ENCODE data around the gene KIT. TPM values are rescaled to one million over a fixed set of nuclear protein-coding genes. Genes with fewer than 3 reads are reported as not detected.

Gene KIT
- polyA plus RNA-seq, 12 donors: 6.5 to 21.0 (median 9.3) TPM; not detected in 1

- no peak for DNase-seq
These were observed 2.2 kb downstream of the KIT start for GRCh38 chr4:54659749-54660535.

GRCh38 chr4:54660591-54660990, 2.8 kb downstream of the KIT start:
- no peak for DNase-seq

GRCh38 chr4:54661169-54661568, 3.4 kb downstream of the KIT start:
- DNase-seq: no peak

GRCh38 chr4:54661686-54662085, 3.9 kb downstream of the KIT start:
- no peak for DNase-seq

GRCh38 chr4:54662123-54662522, 4.4 kb downstream of the KIT start:
- DNase-seq: no peak

GRCh38 chr4:54662901-54663585, 5.3 kb downstream of the KIT start:
- no peak for DNase-seq

GRCh38 chr4:54664400-54664799, 6.6 kb downstream of the KIT start:
- no peak for DNase-seq

GRCh38 chr4:54668014-54668611, 10.4 kb downstream of the KIT start:
- no peak for DNase-seq

GRCh38 chr4:54669831-54670230, 12.1 kb downstream of the KIT start:
- DNase-seq: no peak

GRCh38 chr4:54675721-54676461, 18.1 kb downstream of the KIT start:
- no peak for DNase-seq

- DNase-seq: no peak
These were observed 18.9 kb downstream of the KIT start for GRCh38 chr4:54676658-54677057.

GRCh38 chr4:54677416-54677815, 19.7 kb downstream of the KIT start:
- no peak for DNase-seq

GRCh38 chr4:54677853-54678650, 20.3 kb downstream of the KIT start:
- no peak for DNase-seq

- no peak for DNase-seq
These were observed 21.1 kb downstream of the KIT start for GRCh38 chr4:54678826-54679225.

- DNase-seq: no peak
These were observed 22.1 kb downstream of the KIT start for GRCh38 chr4:54679813-54680212.

GRCh38 chr4:54683616-54684346, 26.0 kb downstream of the KIT start:
- DNase-seq: no peak

GRCh38 chr4:54685810-54686209, 28.1 kb downstream of the KIT start:
- no peak for DNase-seq

GRCh38 chr4:54687887-54688841, 30.4 kb downstream of the KIT start:
- no peak for DNase-seq

GRCh38 chr4:54695337-54695736, 37.6 kb downstream of the KIT start:
- no peak for DNase-seq

GRCh38 chr4:54695788-54696187, 38.0 kb downstream of the KIT start:
- DNase-seq: no peak

Measured in muscle of arm (tissue), 12 donors.